ENCODE data around the gene EIF4EBP2. TPM values are rescaled to one million over a fixed set of nuclear protein-coding genes. Genes with fewer than 3 reads are reported as not detected.

EIF4EBP2 gene
- total RNA-seq, 4 donors from 2014 or later, result 185 to 225 (median 195) TPM

DNA sequence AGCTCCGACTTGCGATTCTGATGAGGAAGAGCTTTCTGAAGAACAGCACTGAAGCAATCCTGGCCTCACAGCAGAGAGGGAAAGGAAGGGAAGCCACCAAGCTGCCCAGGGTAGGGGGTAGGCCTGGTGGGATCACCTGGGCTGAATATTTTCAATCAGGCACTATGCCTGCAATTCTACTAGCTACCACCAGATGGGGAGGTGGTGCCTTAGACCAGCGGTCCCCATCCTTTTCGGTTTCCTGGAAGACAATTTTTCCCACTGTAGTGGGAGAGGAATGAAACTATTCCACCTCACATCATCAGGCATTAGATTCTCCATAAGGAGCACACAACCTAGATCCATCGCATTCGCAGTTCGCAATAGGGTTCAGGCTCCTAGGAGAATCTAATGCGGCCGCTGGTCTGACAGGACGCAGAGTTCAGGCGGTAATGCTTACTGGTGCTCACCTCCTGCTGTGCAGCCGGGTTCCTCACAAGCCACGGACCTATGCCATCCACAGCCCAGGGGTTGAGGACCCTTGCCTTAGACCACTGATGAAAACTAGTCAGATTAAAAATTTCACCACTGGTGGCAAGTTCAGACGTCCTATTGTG is 24.3 kb upstream of the EIF4EBP2 start:
- TF ChIP-seq, protein P1, sequence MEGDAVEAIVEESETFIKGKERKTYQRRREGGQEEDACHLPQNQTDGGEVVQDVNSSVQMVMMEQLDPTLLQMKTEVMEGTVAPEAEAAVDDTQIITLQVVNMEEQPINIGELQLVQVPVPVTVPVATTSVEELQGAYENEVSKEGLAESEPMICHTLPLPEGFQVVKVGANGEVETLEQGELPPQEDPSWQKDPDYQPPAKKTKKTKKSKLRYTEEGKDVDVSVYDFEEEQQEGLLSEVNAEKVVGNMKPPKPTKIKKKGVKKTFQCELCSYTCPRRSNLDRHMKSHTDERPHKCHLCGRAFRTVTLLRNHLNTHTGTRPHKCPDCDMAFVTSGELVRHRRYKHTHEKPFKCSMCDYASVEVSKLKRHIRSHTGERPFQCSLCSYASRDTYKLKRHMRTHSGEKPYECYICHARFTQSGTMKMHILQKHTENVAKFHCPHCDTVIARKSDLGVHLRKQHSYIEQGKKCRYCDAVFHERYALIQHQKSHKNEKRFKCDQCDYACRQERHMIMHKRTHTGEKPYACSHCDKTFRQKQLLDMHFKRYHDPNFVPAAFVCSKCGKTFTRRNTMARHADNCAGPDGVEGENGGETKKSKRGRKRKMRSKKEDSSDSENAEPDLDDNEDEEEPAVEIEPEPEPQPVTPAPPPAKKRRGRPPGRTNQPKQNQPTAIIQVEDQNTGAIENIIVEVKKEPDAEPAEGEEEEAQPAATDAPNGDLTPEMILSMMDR (IDR thresholded peaks at IDR 0.05; ENCODE audit: low read depth), result no peak

DNA sequence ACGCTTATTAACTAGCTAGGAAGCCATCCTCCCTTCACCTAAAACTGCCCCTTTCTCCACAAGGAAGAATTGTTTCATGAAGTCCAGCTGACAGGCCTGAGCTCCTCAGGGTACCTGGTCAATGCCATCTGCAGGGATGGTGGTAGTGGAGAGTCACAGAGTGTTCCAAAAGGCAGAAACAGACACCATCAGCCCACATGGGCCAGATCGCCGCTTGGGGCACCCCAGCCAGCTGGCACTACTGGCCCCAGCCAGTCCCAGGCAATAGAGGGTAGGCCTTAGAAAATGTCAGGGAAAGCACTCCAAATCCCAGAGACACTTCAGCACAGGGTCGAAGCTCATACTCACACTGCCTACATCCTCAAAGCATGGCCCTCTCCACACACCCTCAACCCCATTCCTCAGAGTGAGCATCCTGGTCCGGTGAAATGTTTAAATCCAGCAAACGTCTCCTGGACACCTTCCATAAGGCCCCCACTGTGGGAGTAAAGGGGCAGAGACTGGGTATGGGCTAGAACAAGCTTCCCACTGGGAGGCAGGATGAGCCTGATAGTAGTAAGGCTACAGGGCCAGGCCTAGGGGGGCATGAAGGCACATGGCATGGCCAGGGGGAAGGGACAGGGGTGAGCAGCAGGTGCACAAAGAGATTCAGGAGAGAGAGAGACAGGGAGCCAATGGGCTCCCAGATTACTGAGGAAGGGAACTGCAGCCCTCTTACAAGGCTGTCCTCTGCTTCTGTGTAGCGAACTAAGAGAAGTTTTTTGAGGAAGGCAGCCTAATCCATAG is 23.4 kb upstream of the EIF4EBP2 start:
- TF ChIP-seq, protein P1 (IDR thresholded peaks at IDR 0.05; ENCODE audit: low read depth), result no peak

DNA sequence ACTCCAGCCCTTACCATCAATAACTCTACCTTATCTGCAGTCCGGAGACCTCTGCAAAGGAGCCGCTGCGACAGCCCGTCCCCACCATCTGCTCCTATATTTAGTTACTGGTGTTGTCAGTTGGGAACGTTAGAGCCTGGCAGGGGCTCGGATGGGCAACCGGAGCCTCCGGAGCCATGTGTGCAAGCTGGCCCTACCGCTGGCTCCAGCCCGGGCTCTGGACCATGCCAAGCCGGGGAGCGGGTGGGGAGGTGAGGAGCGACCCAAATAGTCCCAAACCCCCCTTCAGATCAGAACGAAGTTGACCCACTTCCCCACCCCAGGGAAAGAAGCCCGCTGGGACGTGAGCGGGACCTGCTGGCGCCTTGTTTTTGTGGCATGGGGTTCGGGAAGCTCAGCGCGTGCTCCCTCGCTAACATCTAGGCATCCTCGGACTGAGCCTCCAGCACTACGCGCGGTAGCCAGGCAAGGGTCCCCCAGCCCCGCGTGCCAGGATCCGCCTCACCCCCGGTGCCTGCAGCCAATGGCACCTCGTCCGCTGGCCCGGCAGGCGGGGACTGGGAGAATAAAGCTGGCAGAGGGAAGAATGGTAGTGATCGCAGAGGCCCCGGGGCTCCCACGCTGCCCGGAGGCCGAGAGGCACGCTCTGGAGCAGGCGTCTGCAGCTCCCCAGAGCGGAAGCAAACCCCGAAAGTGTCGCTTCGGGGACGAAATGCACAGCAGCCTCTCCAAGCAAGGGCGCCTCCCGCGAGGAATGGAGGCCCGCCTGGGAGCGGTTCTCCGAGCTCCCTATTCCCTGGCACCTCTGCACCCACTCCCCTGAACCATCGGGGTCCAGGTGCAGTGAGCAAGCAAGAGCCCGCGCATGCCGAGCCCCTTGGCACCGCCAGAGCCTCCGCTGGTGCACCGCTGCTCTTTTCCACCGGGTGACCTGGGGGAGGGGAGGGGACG is 22.2 kb upstream of the EIF4EBP2 start:
- TF ChIP-seq, protein P1 (IDR thresholded peaks at IDR 0.05; ENCODE audit: low read depth), result no peak

DNA sequence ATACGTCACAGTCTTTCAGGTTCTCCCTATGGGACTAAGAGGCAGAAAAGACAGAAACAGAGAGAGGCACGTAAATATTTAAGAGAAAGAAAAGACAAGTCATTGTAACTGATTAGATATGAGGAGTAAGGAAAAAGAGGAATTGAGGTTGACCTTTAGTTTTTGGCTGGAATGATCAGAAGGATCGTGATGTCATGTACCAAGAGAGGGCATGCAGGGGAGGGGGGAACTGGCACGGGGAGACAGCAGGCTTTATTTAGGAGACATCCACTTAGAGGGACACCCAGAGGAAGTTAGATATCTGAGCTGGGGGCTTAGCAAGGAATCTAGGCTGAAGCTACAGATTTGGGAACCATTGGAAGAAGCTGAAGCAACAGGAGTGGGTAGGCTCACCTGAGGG is 12.3 kb upstream of the EIF4EBP2 start:
- TF ChIP-seq, protein P1 (IDR thresholded peaks at IDR 0.05; ENCODE audit: low read depth), result no peak

DNA sequence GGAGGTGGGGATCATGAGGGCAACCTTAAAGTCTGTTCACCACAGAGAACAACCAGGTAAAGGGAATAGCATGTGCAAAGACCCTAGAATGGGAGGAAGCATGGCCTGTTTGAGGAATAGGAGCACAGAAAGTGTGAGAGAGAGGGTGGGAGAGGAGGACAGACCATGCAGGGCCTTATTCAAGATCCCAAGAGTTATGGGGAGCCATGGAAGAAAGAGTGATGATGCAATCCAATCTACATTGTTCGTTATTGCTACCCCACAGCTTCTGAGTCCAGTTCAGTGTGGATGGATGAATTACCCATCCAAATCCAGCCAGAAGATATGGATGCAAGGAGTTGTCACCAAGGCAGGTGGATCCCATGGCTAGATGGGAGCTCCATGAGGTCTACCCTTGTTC is 7.8 kb upstream of the EIF4EBP2 start:
- TF ChIP-seq, protein P1 (IDR thresholded peaks at IDR 0.05; ENCODE audit: low read depth), result no peak

DNA sequence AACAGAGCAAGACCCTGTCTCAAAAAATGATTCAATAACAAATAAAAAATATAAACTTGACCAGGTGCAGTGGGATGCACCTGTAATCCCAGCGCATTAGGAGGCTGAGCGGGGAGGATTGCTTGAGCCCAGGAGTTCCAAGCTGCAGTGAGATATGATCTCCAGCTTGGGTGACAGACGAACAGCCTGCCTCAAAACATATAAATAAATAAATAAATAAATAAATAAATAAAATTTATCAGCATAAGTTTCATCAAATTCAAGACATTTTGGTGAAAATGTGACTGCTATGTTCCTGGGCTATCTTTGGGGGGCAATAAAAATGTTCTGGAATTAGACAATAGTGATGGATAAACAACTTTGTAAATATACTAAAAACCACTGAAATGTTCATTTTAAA is 4.8 kb upstream of the EIF4EBP2 start:
- TF ChIP-seq, protein P1 (IDR thresholded peaks at IDR 0.05; ENCODE audit: low read depth), result no peak

Measured in subcutaneous adipose tissue (tissue), 4 donors.